Endometrial microvascular endothelial cells (primary cell): ENCODE data around the gene TNFAIP1. TPM values are rescaled to one million over a fixed set of nuclear protein-coding genes. Genes with fewer than 3 reads are reported as not detected.

Source experiments
- in situ Hi-C: cut with HindIII; loops from 2 replicates; pipeline ENCODE4 v1.10.0; 2017; ENCODE audit warnings: low sequenced_read_pairs, low pct_unique_long_range_greater_than_20kb; ENCODE audit errors: inconsistent ontology term
- total RNA-seq: library from RNA; depleted of rRNA; stranded (reverse); fragments of >200 nt; gene quantifications from one replicate; pipeline ENCODE4 v1.2.3, GENCODE V29; 2015; ENCODE audit errors: inconsistent ontology term

Gene TNFAIP1
- total RNA-seq, 1 donor from 2014 or later, result 65.8 TPM

GRCh38 chr17:28341516-28341915 is 6.0 kb downstream of the TNFAIP1 start:
- in situ Hi-C loops, result no loop called here

GRCh38 chr17:28342313-28342712 is 6.8 kb downstream of the TNFAIP1 start:
- in situ Hi-C loops, result no loop called here

- in situ Hi-C loops, result no loop called here
These were observed 8.0 kb downstream of the TNFAIP1 start for GRCh38 chr17:28343491-28343932.

GRCh38 chr17:28344011-28344410 is 8.4 kb downstream of the TNFAIP1 start:
- in situ Hi-C loops, result no loop called here

GRCh38 chr17:28344435-28344901 is 8.9 kb downstream of the TNFAIP1 start:
- in situ Hi-C loops, result no loop called here

GRCh38 chr17:28345419-28346198 is 10.0 kb downstream of the TNFAIP1 start:
- in situ Hi-C loops, result no loop called here

- in situ Hi-C loops, result no loop called here
These were observed 10.6 kb downstream of the TNFAIP1 start for GRCh38 chr17:28346199-28346580.

- in situ Hi-C loops, result no loop called here
These were observed 11.2 kb downstream of the TNFAIP1 start for GRCh38 chr17:28346746-28347246.

- in situ Hi-C loops, result no loop called here
These were observed 11.8 kb downstream of the TNFAIP1 start for GRCh38 chr17:28347261-28347891.

- in situ Hi-C loops, result no loop called here
These were observed 13.4 kb downstream of the TNFAIP1 start for GRCh38 chr17:28348979-28349378.

- in situ Hi-C loops, result no loop called here
These were observed 14.7 kb downstream of the TNFAIP1 start for GRCh38 chr17:28350271-28350670.

- in situ Hi-C loops, result no loop called here
These were observed 21.7 kb downstream of the TNFAIP1 start, which contains the start of gene POLDIP2 for GRCh38 chr17:28357061-28357900. Gene POLDIP2 (minus strand): TSS chr17:28357527. CDS start chr17:28357448, 79 bp downstream.

- in situ Hi-C loops, result no loop called here
These were observed 22.3 kb downstream of the TNFAIP1 start for GRCh38 chr17:28357901-28358197.

- in situ Hi-C loops, result no loop called here
These were observed 27.6 kb downstream of the TNFAIP1 start for GRCh38 chr17:28363186-28363585.

- in situ Hi-C loops, result no loop called here
These were observed 28.5 kb downstream of the TNFAIP1 start for GRCh38 chr17:28363776-28364650.

- in situ Hi-C loops, result no loop called here
These were observed 29.3 kb downstream of the TNFAIP1 start, which contains the start of gene SEBOX for GRCh38 chr17:28364665-28365363. Gene SEBOX (minus strand): TSS chr17:28365199. CDS start chr17:28365151, 48 bp downstream.

- in situ Hi-C loops, result no loop called here
These were observed 29.9 kb downstream of the TNFAIP1 start for GRCh38 chr17:28365487-28365886.

GRCh38 chr17:28366605-28367004 is 31.0 kb downstream of the TNFAIP1 start:
- in situ Hi-C loops, result no loop called here
